IPS-NIHi7 (cell line): ENCODE data around the gene HTT.
A peak's percentile ranks its signal among the peaks of the same experiment; 100 is the strongest.
"Not testable (repeated sequence)": the region's sequence is repeated elsewhere in the genome, so short reads cannot be mapped to it uniquely, and the experiment has no call there.

Source experiments
- DNase-seq: peaks from one replicate; pipeline ENCODE4 v3.0.0; 2012; ENCODE audit warnings: mixed read lengths; ENCODE audit errors: extremely low spot score

The HTT gene

DNA sequence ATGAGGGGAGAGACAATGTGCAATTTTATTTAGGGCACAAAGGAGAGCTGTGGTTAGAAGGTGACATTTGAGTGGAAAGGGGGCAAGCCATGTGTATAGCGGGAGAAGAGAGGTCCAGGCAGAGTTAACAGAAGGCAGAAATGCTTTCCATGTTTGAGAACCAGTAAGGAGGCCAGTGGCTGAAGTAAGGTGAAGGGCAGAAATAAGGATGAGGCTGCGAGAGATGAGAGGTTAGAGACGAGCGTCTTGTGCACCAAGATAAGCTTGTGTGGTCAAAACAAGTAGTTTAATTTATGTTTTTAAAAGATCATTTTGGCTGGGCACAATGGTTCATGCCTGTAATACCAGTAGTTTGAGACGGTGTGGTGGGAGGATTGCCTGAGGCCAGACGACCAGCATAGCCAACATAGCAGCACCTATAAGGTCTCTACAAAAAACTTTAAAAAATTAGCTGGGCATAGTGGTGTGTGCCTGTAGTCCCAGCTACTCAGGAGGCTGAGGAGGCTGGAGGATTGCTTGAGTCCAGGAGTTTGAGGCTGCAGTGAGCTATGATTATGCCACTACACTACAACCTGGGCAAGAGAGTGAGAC lies 8.5 kb downstream of the HTT start:
- DNase-seq, result no peak

- no peak for DNase-seq
Observed at GRCh38 chr4:3083732-3084131, 9.3 kb downstream of the HTT start.

DNA sequence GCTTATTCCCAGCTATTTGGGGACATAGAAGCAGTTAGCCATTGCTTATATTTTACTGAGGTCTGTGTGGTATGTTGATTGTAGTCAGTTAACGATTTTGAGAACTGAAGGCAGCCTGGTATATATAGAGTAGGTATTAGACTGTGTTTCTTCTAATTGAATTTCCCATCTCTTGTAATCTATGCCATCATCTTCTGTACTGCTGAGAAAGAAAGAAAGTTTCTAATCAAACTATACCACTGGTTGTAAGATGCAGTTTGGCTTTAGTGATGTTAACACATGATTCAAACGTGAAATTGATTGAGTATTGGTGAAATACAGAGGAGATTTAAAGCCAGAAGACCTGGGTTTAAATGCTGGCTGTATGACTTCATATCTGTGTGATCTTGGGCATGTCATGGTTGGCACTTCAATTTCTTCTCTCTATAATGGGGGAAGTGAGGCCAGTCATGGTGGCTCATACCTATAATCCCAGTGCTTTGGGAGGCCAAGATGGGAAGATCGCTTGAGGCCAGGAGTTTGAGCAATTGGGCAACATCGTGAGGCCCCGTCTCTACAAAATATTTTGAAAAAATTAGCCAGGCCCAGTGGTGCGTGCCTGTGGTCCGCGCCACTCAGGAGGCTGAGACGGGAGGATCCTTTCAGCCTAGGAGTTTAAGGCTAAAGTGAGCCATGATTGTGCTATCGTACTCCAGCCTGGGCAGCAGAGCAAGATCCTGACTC lies 11.6 kb downstream of the HTT start:
- no peak for DNase-seq

- DNase-seq, result no peak
Observed at GRCh38 chr4:3087115-3087797, 12.8 kb downstream of the HTT start.

DNA sequence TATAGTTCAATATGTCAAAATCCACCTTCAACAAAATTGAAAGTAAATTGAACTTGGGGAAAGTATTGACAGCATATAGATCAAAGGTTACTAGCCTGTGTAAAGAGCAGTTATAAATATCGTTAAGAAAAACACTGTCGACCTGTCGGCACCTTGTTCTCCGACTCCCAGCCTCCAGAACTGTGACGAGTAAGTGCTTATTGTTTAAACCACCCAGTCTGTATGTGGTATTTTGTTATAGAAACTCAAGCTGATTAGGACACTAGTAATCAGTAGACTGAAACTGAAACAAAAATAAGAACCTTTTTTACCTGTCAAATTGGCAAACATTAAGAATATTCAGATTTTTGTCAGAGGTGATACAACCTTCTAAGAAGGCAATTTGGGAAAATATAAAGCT lies 17.0 kb downstream of the HTT start:
- no peak for DNase-seq

- not testable (repeated sequence) for DNase-seq
Observed at GRCh38 chr4:3094701-3095100, 20.2 kb downstream of the HTT start.

- no peak for DNase-seq
Observed at GRCh38 chr4:3096202-3096601, 21.7 kb downstream of the HTT start.

DNA sequence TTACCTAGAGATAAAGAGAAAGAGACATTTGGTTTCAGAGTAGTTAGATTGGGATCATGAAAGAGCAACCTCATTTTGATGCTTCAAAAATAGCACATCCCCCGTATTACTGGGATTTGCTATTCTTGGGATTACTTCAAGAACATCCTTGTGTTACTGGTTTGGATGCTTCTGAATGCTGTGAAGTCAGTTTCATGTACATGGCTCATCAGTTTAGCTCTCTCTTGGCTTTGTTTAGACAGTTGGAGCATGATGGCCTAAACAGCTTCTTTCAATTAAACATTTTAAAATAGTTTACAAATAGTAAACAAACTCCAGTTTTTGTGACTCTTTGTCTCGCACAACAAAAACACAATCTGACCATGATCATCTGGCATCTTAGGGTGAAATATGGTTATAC lies 23.9 kb downstream of the HTT start:
- DNase-seq, result no peak

DNA sequence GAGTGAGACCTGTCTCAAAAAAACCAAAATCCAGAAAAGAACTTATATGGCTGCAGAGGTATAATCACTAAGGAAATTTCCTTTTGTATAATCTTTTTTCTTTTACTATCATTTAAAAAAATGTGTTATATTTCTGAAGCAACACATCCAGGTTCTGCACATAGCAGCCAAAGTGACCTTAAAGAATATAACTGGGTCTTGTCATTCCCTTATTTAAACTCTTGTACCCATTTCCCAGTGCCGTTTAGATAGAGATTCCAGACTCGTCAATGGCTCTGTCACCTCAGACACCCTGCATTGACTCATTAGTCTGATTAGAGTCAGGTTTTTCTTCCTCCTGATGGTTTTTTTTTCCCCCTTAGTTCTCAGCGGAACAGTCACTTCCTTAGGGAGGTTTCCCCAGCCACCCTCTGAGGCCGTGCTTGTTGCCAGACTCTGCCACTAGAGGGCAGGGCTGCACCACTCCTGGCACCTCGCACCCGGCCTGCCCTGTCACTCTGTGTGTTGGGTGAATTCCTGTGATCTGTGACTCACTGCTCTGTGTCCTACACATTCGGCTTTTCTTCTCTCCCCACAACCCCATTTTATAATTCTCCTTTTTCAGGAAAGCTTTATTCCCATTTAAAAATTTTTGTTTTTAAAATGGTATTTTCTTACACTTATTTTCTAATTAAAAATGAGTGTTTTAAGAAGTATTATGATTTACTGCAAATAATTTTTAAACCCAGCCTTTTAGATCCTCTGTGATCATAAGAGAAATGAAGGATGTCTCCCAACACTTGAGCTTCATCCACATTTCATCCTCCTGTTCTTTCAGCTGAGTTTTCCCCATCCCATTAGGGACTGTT lies 32.1 kb downstream of the HTT start:
- peak; percentile 97 for DNase-seq

DNA sequence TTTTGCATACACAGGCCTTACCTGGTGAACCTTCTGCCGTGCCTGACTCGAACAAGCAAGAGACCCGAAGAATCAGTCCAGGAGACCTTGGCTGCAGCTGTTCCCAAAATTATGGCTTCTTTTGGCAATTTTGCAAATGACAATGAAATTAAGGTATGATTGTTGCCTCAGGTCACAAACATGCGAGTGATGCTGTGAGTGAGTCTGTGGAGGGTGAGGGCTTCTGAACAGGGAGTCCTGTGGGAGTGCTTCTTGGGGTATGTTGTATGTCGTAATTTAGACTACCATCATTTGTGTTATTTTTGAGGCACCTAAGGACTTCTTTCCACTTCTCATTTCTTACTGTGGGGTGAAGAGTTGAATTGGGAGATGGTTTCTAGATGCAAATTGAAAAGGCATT lies 32.8 kb downstream of the HTT start:
- no peak for DNase-seq

- no peak for DNase-seq
Observed at GRCh38 chr4:3107691-3108121, 33.2 kb downstream of the HTT start.

- no peak for DNase-seq
Observed at GRCh38 chr4:3108211-3108610, 33.7 kb downstream of the HTT start.

GRCh38 chr4:3111461-3111860 lies 37.0 kb downstream of the HTT start:
- peak; percentile 34 for DNase-seq

DNA sequence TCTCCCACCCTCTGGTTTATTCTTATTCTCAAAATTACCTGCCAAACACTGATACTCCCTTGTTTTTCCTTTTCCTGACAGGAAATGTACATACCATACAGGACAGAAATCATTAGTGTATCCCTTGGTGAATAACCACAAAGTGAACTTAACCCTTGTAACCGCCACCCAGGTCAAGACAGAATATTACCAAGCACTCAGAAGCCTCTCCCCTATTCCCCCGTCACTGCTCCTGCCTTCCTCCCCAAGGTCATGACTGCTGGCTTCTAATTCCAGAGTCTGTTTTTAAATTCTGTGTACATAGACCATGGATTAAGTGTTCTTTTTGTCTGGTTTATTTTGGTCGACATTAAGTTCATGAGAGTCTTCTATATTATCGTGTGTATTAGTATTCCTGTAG lies 37.7 kb downstream of the HTT start:
- DNase-seq, result no peak

DNA sequence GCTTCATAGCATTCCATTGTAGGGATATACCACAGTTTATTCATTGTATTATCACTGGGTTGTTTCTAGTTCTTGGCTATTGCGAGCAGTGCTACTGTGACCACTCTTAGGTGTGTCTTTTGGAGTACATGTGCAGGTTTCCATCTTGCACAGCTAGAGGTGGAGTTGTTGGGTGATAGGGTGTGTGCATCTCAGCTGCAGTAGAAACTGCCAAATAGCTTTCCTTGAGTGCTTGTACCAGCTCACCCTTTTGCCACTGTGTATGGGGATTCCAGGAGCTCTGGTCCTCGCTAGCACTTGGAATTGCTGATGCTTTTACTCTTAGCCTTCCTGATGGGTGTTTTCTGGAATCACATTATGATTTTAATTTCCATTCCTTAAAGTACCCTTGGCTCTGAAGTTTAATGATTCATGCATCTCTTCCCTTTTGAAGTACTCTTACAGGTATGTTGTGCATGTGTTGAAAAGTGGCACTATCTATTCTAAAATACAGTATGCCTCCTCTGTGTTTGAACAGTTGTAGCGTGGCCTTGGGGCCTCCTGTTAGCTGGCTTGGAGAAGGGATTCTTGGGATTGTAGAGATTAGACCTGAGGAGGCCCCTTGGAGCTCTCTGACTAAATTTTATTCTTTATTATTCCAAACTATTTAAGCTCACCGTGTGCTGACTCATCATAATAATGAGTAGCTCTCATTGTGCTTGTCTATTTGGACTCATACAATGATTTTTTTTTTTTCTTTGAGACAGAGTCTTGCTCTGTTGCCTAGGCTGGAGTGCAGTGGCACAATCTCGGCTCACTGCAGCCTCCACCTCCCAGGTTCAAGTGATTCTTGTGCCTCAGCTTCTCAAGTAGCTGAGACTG lies 38.4 kb downstream of the HTT start:
- DNase-seq, result no peak

DNA sequence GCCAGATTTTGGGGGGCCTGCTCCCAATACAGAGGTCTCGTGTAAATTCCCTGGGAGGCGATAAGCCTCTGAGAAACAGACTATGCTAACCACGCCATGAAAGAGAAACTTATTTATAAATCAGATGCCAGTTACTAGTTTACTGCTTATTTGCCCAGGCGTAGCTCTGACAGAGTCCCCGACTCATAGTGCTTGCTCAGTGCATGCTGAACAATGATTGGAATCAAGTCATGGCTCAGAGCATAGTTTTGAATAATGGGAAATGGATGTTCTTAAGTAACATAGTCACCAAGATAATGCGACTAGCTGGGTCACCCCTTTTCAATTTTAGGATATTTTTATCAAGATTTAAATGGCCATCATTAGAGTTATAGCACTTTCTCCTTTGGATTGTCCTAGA lies 39.9 kb downstream of the HTT start:
- no peak for DNase-seq

GRCh38 chr4:3115637-3116270 lies 41.3 kb downstream of the HTT start:
- DNase-seq, result no peak

- no peak for DNase-seq
Observed at GRCh38 chr4:3116955-3117354, 42.5 kb downstream of the HTT start.

GRCh38 chr4:3118312-3118711 lies 43.8 kb downstream of the HTT start:
- DNase-seq, result no peak

GRCh38 chr4:3119464-3119863 lies 45.0 kb downstream of the HTT start:
- DNase-seq, result no peak

GRCh38 chr4:3121110-3121509 lies 46.6 kb downstream of the HTT start:
- no peak for DNase-seq
